CD4-positive, alpha-beta T cell treated with Interleukin-17A for 1 hour (primary cell): ENCODE results near the gene MPPE1.
"Not testable (repeated sequence)": the region's sequence is repeated elsewhere in the genome, so short reads cannot be mapped to it uniquely, and the experiment has no call there.

Source experiments
- DNase-seq: peaks from one replicate; pipeline ENCODE4 v3.0.0-alpha.2; 2020

MPPE1 gene

DNA sequence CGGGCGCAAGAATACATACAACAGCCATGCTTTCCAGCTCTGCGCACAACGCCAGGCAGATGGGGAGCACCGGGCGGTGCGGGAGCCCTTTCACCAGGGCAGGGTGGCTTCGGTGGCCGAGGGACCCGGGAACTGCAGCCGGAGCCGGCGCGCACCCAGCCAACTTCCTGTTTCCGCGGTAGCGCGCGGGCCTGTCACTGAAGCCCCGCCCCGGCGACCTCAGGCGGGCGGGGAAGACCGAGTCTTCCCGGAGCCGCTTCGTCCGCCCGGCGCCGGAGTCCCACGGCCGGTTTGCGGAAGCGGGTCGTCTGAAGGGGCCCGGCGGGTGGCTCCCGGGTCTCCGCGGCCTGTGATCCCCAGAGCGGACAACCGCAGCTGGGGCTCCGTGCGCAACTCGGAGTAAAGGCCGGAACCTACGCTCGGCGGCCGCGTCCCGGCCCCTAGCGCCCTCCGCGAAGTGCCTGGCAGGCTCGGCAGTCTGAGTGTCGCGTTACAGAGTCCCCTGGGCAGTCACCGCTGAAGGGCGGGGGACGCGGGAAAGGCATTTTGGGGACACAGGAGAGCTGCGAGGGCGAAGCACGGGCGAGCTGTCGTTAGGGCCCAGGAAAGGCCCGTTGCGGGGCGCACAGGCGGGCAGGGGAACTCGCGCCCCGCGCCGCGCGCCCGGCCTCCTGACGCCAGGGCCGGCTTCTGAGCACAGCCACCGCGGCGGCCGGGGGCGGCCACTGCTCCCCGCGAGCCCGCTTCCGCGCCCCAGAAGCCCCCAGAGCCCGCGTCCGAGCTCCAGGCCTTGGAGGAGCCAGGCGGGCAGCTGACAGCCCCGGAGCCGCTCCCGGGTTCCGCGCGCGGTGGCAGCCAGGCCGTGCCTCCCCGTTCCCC is at the start of gene MPPE1:
Gene MPPE1, minus strand, starts transcription at position 136 of the 879 bp plus-strand sequence. CDS start 11,053 bp downstream, outside the sequence.
- DNase-seq, result peak; percentile 85

GRCh38 chr18:11957636-11958035 is 49.5 kb upstream of the MPPE1 start:
- no peak for DNase-seq

- no peak for DNase-seq
These were observed 48.5 kb upstream of the MPPE1 start for GRCh38 chr18:11956371-11957308.

GRCh38 chr18:11955239-11956029 is 47.3 kb upstream of the MPPE1 start:
- no peak for DNase-seq

DNA sequence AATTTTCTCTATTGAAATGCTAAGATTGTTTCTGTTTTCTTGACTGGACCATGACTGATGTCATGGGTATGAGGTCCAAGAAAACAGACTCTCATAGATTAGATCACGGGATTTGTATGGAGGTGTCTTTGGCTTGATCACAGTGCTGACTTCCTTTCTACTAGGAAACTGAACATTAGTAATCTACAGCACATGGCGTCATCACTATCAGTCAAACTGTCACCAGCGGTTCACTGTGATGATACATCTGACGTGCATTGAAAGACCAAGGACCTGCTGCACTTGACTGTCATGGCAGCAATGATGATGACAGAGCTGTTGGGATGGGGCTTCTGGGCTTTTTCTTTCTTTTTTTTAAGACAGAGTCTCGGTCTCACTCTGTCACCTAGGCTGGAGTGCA is 45.0 kb upstream of the MPPE1 start:
- no peak for DNase-seq

DNA sequence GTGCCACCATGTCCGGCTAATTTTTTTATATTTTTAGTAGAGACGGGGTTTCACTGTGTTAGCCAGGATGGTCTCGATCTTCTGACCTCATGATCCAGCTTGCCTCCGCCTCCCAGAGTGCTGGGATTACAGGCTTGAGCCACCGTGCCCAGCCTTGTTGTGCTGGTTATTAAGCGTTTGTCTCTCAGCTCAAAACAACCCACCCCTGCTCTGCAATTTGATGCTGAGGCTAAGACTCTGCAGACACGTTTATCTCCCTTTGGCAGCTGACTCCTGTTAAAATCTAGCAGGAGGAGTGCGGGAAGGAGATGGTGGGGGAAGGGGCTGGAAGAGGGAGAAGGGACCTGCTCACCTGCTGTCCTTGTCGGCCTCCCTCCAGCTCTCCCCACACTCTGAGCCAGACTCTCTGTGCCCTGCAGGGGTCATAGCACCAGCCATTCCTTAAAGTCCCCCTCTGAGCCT is 43.3 kb upstream of the MPPE1 start:
- no peak for DNase-seq

- no peak for DNase-seq
These were observed 42.7 kb upstream of the MPPE1 start for GRCh38 chr18:11950824-11951223.

DNA sequence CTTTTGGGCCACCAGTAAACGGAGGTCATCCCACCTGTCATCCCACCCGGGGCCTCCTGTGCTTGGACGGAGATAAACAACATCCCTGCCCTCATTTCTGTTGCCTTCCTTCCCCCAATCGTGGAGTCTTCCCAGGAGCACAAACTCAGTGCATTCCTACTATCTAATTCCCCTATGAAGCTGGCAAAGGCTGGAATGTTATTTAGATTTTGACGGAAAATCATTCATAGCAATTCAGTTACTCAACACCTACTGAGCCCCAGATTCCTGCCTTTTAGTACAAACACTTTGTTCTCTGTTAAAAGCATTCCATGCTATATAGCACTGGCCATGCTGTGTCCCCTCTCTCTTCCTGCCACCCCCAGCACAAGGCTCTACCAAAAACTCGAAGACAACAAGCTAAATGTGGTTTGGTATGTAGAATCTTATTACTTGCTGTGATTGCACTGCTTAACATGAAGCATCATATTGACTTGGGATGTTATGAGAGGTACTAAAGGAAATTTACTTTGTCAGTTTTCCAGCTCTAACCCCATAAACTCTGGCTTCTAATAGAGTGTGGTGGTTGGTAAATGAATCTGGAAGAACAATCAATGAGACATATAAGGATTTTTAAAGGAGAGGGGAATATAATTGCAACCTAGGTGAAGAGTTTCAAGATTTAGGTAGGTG is 40.9 kb upstream of the MPPE1 start:
- no peak for DNase-seq

- peak; percentile 70 for DNase-seq
These were observed 39.4 kb upstream of the MPPE1 start for GRCh38 chr18:11947214-11948191.

DNA sequence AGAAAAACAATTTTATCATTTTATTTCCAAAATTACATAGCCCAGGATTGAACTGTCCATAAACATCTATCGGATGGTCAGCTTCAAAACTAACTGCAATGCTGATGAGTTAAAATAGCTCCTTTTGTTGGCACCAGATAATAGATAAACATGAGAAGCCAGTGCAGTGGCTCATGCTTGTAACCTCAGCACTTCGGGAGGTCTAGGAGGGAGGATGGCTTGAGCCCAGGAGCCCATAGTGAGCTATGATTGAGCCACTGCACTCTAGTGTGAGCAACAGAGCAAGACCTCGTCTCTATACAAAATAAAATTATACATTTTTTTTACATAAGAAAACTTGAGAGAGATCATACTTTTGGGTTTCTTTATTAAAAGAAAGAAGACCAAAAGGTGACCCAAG is 38.6 kb upstream of the MPPE1 start:
- no peak for DNase-seq

- not testable (repeated sequence) for DNase-seq
These were observed 37.9 kb upstream of the MPPE1 start for GRCh38 chr18:11945834-11946659.

GRCh38 chr18:11944786-11945185 is 36.7 kb upstream of the MPPE1 start:
- DNase-seq, result no peak

DNA sequence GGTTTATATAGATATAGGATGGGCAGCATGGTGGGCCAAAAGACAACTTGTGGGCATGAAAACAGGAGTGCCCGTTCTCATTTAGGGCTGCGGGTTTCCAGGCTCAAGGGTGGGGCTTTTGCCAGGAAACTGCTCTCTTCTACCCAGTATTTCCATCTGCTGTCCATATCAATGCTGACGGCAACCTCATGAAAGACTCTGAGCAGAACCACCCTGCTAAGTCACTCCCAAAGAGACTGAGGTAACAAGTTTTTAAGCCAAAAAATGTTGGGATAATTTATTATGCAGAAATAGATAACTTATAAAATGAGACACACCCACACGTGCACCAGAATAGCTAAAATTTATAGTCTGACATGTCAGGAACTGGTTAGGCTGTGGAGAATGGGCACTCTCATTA is 36.1 kb upstream of the MPPE1 start:
- DNase-seq, result no peak

DNA sequence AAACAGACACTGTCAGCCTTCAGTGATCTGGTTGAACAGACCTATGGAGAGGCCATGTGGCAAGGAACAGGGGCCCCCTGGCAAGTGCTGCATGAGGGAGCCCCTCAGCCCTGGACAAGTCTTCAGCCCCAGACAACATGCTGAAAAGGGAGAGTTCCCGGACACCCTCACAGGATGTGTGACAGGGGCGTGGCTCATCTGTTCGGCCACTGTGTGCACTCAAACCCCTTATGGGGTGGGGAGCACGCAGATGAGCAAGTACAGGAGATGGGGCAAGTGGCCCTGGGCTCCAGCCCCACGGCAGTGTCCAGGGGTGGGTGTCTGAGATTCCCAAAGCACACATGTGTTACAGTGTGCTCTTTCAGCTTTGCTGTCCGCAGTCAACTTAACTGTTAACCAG is 35.4 kb upstream of the MPPE1 start:
- DNase-seq, result no peak

DNA sequence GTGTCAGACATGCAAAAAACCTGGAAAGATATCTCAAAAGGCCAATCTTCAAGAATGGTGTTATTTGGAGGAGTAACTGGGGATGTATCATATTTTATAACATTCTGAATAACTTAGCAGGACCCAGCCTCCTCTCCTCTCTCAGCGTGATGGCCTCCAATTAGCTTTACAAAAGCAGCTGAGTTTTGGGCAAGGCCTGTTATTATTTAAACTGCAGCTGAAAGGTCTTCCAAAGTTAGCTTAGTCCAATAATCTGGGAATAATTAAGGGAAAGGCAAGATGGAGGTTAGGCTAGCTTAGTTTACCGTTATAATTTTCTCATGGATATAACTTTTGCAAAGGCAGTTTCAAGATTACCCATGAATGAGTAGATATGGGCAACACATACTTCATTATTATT is 32.8 kb upstream of the MPPE1 start:
- DNase-seq, result no peak

- peak; percentile 79 for DNase-seq
These were observed 29.9 kb upstream of the MPPE1 start for GRCh38 chr18:11937874-11938478.

- DNase-seq, result no peak
These were observed 24.3 kb upstream of the MPPE1 start for GRCh38 chr18:11932393-11932792.

DNA sequence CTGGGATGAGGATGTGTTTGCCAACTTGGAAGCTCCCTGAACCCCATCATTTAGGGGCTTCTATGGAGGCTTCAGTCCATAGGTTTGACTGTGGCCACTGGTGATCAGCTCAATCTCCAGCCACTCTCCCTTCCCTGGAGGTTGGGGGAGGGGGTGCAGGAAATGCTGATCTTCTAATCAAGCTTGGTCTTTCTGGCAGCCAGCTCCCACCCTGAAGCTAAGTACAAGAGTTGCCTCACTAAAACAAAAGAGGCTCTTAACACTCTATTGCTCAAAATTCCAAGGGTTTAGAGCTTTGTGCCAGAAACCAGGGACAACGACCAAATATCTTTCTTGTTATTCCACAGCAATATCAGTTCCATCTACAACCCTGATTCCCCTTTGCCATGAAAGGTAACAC is 19.4 kb upstream of the MPPE1 start:
- no peak for DNase-seq

GRCh38 chr18:11925800-11926481 is 17.8 kb upstream of the MPPE1 start:
- no peak for DNase-seq
